Liver (tissue), 3 donors: ENCODE measurements around the gene IRF8.

Source experiments
- HNF4A ChIP-seq, 2 donors: conservative IDR thresholded peaks; 2 replicates each; pipeline ENCODE4 v1.6.1; 2016; ENCODE audit warnings: antibody characterized with exemption in 2 of 2, mild to moderate bottlenecking in 2 of 2
- TAF1 ChIP-seq: conservative IDR thresholded peaks from 2 replicates; pipeline ENCODE4 v1.6.1; 2016; ENCODE audit warnings: antibody characterized with exemption, mild to moderate bottlenecking
- TF ChIP-seq, protein P1 (sequence below): fragments of 150-350 bp; IDR thresholded peaks from 2 replicates; pipeline ENCODE4 v1.5.1; 2017; ENCODE audit warnings: improper control_type of control experiment, low read depth, low read length; ENCODE audit not compliant: missing input control
- TF ChIP-seq, protein P2 (sequence below): IDR thresholded peaks from 2 replicates; pipeline ENCODE4 v1.6.1; 2016; ENCODE audit warnings: antibody characterized with exemption
- donor health status: healthy.
- donor health status: healthy.

DNA sequence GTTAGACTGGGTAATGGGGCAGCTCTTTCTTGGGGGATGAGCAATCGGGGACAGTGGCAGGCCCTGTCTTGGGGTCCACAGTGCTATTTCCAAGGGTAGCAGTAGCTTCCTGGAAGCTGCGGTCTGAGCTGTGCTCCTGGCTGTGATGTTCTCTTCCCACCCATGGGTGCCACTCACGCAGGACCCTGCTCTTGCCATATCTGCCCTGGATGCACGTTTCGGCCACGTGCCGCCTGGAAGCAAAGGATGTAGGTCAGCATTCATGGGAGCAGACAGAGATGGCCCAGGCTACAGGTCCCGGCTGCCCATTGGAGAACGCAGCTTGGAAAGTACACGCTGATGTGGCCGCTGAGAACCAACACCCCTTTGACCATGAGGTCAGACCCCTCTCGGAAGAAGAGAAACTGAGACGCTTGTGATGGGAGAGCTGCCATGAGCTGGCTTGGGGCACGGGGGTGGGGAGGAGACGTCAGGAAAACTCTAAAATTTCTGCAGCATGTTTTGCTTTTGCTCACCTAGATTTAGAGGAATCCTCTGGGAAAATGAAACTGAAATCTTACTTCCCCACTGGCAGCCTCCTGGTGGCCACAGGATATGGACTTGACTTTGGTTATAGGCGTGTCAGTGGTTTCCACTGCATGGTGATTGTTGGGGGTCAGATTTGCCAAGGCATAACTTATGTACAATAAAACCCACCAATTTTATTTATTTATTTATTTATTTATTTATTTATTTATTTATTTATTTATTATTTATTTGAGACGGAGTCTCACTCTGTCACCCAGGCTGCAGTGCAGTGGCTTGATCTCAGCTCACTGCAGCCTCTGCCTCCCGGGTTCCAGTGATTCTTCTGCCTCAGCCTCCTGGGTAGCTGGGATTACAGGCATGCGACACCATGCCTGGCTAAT, 36.2 kb upstream of the IRF8 start:
- TF ChIP-seq, protein P1, sequence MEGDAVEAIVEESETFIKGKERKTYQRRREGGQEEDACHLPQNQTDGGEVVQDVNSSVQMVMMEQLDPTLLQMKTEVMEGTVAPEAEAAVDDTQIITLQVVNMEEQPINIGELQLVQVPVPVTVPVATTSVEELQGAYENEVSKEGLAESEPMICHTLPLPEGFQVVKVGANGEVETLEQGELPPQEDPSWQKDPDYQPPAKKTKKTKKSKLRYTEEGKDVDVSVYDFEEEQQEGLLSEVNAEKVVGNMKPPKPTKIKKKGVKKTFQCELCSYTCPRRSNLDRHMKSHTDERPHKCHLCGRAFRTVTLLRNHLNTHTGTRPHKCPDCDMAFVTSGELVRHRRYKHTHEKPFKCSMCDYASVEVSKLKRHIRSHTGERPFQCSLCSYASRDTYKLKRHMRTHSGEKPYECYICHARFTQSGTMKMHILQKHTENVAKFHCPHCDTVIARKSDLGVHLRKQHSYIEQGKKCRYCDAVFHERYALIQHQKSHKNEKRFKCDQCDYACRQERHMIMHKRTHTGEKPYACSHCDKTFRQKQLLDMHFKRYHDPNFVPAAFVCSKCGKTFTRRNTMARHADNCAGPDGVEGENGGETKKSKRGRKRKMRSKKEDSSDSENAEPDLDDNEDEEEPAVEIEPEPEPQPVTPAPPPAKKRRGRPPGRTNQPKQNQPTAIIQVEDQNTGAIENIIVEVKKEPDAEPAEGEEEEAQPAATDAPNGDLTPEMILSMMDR = no peak
- TF ChIP-seq, protein P2, sequence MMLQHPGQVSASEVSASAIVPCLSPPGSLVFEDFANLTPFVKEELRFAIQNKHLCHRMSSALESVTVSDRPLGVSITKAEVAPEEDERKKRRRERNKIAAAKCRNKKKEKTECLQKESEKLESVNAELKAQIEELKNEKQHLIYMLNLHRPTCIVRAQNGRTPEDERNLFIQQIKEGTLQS = no peak
- TF ChIP-seq HNF4A (conservative IDR thresholded peaks at IDR 0.05) = no peak
- TF ChIP-seq TAF1 = no peak
